Stimulated activated effector memory CD8-positive, alpha-beta T cell treated with anti-CD3 and anti-CD28 coated beads, Interleukin-12 subunit alpha, Interleukin-12 subunit beta, amount 100 ng/mL, for 72 hours (primary cell): ENCODE measurements around the gene SMIM23.
"Not testable (repeated sequence)": the region's sequence is repeated elsewhere in the genome, so short reads cannot be mapped to it uniquely, and the experiment has no call there.

ENCODE experiments used
- ATAC-seq: fragments of 150-1000 bp; cut with Tn5 transposase; 2 replicates; pipeline ENCODE4 v1.10.0; 2021
- DNase-seq, 2 donors: peaks; one replicate each; pipeline ENCODE4 v3.0.0; 2021 to 2022; ENCODE audit warnings: low spot score in 2 of 2
- H3K27ac Mint-ChIP-seq: one replicate; pipeline ENCODE4 v1.8.0; 2022; ENCODE audit warnings: mild to moderate bottlenecking, mixed read lengths
- H3K36me3 Mint-ChIP-seq: one replicate; pipeline ENCODE4 v1.8.0; 2022; ENCODE audit warnings: mild to moderate bottlenecking, mixed read lengths
- H3K4me1 Mint-ChIP-seq: one replicate; pipeline ENCODE4 v1.8.0; 2022; ENCODE audit warnings: mixed read lengths
- H3K4me3 Mint-ChIP-seq: one replicate; pipeline ENCODE4 v1.8.0; 2022; ENCODE audit warnings: mild to moderate bottlenecking, mixed read lengths
- H3K9me3 Mint-ChIP-seq: one replicate; pipeline ENCODE4 v1.8.0; 2022; ENCODE audit warnings: mixed read lengths

The SMIM23 gene

DNA sequence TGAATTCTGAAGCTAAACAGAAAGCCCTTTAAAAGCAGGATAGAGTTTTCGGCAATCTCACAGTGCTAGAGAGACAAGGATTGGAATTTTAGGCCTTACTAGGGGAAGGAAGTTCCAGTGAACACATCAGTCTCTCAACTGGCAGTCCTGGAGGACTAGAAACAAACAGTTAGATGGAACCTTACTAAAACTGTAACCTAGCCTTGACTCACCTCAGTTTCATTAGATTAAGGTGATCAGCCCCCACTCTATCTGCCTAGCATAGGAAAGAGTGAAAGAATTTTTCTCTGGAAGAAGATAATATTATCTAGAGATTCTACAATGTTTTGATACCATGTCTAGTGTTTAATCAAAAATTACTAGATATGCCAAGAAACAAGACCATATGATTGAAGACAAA is 25.8 kb upstream of the SMIM23 start:
- H3K4me1 Mint-ChIP-seq: no peaks in the 10 kb centered on the region
- no peak overlapping the region for H3K4me3 Mint-ChIP-seq
- DNase-seq (no peak), ATAC-seq (no peak)
- H3K36me3 Mint-ChIP-seq: no peaks in the 10 kb centered on the region
- no peak overlapping the region for H3K27ac Mint-ChIP-seq
- peaks cover 4% of the 10 kb centered on the region for H3K9me3 Mint-ChIP-seq

DNA sequence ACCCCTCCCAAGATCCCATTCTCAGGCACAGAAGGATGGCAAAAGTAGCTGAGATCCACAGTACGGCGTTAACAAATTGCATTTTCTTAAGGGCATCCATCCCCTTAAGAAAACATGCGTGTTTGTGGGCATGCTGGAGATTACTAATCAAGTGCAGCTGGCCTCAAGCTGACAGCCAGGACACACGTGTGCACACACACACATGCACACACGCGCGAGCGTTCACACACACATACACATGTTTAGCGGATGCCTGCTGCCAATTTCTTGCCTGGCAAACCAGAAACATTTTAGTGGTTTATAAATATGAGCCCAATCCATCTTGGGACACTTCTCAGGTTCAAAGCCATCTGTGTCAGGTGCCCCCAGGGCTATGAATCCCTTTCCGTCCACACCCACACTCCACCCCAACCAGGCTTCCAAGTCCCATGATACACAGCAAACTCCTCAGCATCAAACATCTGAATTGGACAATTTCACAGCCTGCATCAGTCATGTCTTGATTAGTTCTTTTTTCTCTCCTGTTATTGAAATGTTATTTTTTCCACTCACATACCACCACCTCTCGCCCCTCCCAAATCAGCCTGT is 23.5 kb upstream of the SMIM23 start:
- Mint-ChIP-seq H3K4me3 (no peak overlapping the region), H3K27ac (no peak overlapping the region), H3K4me1 (no peaks in the 10 kb centered on the region), H3K9me3 (peaks cover 13% of the 10 kb centered on the region), H3K36me3 (no peaks in the 10 kb centered on the region)
- ATAC-seq (no peak), DNase-seq (no peak)

DNA sequence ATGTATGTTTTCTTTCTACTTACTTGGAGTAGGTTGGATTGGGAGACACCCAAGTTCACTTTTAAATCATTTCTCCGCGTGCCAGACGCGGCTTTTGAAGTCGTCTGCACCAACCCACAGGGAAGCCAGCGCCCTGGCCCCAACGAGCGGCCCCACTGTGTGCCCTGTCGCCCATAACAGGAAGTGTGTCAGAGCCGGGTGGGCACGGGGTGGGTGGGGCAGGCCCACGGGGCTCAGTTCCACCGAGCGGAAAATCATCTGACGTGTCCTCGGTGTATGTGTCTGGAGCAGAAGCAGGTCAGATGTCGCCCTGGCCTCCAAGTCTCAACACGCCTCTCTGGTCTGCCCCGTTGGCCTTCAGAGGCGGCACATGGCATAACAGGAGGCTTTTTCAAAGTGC is 22.7 kb upstream of the SMIM23 start:
- no peak overlapping the region for H3K27ac Mint-ChIP-seq
- no peak for DNase-seq
- H3K36me3 Mint-ChIP-seq: no peaks in the 10 kb centered on the region
- ATAC-seq: no peak
- no peak overlapping the region for H3K4me3 Mint-ChIP-seq
- H3K9me3 Mint-ChIP-seq: peaks cover 13% of the 10 kb centered on the region
- H3K4me1 Mint-ChIP-seq: no peaks in the 10 kb centered on the region

DNA sequence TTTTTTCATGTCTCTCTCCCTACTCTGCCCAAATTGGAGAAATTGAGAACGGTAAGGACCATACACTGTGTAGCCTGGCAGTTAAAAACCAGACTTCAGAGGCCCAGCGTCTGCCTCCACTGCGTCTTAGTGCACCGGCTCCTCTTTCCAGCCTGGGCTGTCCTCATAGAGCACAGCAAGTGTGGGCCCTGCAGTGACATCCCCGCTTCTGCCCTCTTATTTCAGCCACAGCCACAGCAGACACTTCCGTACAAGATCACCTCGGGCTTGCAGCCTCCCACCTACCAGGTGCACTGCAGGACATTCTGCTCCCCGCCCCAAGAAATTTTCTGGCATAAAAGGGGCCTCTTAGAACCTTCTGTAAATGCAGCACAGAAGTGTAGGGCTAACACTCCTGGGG is 21.4 kb upstream of the SMIM23 start:
- Mint-ChIP-seq H3K4me3 (no peak overlapping the region), H3K27ac (no peak overlapping the region), H3K4me1 (no peaks in the 10 kb centered on the region), H3K36me3 (no peaks in the 10 kb centered on the region), H3K9me3 (peaks cover 8% of the 10 kb centered on the region)
- peak; percentile 13 for ATAC-seq
- DNase-seq: no peak

DNA sequence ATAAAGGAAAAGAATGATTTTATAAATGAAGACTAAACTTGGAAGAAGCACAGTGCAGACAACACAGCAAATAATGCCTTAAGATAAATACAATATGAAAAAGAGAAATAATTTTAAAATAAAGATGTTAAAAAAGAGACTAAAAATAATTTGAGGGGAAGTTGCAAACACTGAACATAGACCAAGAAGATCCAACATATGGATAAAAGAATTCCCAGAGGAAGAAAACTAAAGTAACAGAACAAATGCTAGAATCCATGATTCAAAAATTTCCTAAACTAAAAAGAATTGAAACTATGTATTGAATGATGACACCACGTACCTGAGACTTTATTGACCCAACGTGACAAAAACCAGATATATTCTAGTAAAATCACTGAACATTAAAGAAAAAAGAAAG is 18.7 kb upstream of the SMIM23 start:
- H3K36me3 Mint-ChIP-seq: no peaks in the 10 kb centered on the region
- DNase-seq: no peak
- no peak for ATAC-seq
- no peaks in the 10 kb centered on the region for H3K4me1 Mint-ChIP-seq
- no peak overlapping the region for H3K4me3 Mint-ChIP-seq
- H3K27ac Mint-ChIP-seq: no peak overlapping the region
- peaks cover 8% of the 10 kb centered on the region for H3K9me3 Mint-ChIP-seq

DNA sequence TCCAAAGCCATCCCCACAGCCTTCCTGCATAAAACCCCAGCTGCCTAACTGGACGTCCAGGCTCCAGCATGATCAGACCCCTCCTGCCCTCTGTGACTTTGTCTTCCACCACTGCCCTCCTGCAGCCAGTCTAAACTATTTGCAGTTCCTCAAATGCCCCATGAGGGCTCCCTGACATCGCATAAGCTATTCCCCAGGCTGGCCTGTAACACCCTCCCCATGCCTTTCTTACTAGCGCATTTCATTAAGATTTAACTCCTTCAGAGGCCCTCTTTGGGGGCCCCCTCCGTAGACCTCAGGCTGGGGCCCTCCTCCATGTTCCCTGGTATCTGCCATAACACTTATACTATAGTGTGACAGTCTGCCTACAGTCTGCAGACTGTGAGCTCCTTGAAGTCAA is 15.5 kb upstream of the SMIM23 start:
- ATAC-seq: peak; percentile 19
- H3K36me3 Mint-ChIP-seq: no peaks in the 10 kb centered on the region
- no peak for DNase-seq
- H3K4me3 Mint-ChIP-seq: no peak overlapping the region
- no peaks in the 10 kb centered on the region for H3K4me1 Mint-ChIP-seq
- no peak overlapping the region for H3K27ac Mint-ChIP-seq
- peaks cover 8% of the 10 kb centered on the region for H3K9me3 Mint-ChIP-seq

DNA sequence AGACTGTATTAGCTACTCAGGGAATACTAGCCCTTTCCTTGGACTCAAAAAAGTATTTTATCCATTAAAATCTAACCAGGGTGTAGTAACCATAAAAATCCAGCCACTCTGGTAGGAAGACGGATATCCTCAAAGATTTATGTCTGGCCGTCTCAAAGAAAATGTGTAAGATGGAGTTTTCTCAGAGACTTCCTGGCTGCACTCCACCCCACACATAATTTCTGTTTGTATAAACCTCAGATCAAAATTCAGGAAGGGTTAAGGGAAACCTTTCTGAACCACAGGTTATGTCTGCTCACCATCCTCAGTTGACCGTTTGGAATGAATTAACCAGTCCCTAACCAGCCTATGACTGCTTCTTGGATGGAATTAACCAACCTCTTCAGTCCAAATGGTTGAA is 13.8 kb upstream of the SMIM23 start:
- no peak for ATAC-seq
- peaks cover 2% of the 10 kb centered on the region for H3K9me3 Mint-ChIP-seq
- no peak overlapping the region for H3K4me3 Mint-ChIP-seq
- H3K4me1 Mint-ChIP-seq: no peaks in the 10 kb centered on the region
- no peak for DNase-seq
- no peaks in the 10 kb centered on the region for H3K36me3 Mint-ChIP-seq
- no peak overlapping the region for H3K27ac Mint-ChIP-seq

DNA sequence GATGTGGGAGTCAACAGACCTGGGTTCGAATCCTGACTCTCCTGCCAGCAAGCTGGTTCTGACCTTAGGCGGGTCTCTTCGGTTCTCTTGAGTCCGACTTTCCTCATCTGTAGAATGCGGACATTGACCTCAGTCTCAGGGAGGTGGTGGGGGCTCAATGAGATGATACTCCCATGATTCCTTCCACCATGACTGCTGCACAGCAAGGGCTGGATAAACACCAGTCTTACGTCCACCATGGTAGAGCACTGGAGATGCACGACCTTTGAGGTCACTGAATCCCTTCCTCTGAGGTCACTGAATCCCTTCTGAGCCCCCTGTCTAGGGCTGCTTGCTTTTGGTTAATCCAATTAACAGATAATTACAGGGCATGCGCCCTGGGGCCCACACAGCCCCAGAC is 12.5 kb upstream of the SMIM23 start:
- Mint-ChIP-seq H3K4me3 (no peak overlapping the region), H3K4me1 (no peaks in the 10 kb centered on the region), H3K36me3 (no peaks in the 10 kb centered on the region), H3K27ac (no peak overlapping the region), H3K9me3 (no peaks in the 10 kb centered on the region)
- ATAC-seq (no peak), DNase-seq (no peak)

DNA sequence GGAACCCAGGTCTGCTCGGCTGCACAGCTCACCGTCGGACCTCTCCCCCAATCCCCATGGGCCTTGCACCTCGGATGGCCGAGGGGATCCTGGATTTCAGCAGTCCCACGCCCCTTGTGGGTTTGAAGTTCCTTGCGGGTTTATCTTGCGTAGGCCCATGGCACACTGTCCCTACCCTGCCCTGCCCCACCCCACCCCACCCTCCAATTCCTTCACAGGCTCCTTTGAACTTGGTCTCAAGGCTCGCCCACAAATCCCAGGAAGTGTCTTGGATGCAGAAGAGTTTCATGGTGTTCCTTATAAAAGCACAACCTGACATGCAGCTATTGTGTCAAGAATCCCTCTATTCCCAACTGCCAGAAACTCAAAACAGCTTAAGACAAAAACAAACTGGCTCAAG is 11.2 kb upstream of the SMIM23 start:
- Mint-ChIP-seq H3K27ac (no peak overlapping the region), H3K4me1 (no peaks in the 10 kb centered on the region), H3K36me3 (no peaks in the 10 kb centered on the region), H3K9me3 (no peaks in the 10 kb centered on the region), H3K4me3 (no peak overlapping the region)
- no peak for DNase-seq
- no peak for ATAC-seq

DNA sequence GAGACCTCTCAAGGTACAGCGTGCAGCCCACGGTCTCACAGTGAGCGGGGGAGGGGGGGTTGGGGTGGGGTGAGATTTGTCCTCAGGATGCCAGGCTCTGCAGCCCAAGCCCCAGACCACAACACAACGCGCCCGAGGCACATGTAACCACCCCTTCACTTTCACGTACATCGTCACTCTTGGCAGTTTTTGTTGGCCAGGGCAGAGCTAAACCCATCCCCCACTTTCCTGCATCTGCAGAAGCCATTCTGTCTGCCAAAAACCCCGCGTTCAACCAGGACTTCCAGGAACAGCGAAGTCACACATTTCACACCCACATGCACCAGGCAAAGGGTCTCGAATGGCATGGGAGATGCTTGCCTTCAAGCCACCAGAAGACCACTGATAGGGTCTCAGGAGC is 9.4 kb upstream of the SMIM23 start:
- DNase-seq (no peak), ATAC-seq (no peak)
- Mint-ChIP-seq H3K36me3 (no peaks in the 10 kb centered on the region), H3K4me3 (no peak overlapping the region), H3K27ac (no peak overlapping the region), H3K9me3 (no peaks in the 10 kb centered on the region), H3K4me1 (no peaks in the 10 kb centered on the region)

DNA sequence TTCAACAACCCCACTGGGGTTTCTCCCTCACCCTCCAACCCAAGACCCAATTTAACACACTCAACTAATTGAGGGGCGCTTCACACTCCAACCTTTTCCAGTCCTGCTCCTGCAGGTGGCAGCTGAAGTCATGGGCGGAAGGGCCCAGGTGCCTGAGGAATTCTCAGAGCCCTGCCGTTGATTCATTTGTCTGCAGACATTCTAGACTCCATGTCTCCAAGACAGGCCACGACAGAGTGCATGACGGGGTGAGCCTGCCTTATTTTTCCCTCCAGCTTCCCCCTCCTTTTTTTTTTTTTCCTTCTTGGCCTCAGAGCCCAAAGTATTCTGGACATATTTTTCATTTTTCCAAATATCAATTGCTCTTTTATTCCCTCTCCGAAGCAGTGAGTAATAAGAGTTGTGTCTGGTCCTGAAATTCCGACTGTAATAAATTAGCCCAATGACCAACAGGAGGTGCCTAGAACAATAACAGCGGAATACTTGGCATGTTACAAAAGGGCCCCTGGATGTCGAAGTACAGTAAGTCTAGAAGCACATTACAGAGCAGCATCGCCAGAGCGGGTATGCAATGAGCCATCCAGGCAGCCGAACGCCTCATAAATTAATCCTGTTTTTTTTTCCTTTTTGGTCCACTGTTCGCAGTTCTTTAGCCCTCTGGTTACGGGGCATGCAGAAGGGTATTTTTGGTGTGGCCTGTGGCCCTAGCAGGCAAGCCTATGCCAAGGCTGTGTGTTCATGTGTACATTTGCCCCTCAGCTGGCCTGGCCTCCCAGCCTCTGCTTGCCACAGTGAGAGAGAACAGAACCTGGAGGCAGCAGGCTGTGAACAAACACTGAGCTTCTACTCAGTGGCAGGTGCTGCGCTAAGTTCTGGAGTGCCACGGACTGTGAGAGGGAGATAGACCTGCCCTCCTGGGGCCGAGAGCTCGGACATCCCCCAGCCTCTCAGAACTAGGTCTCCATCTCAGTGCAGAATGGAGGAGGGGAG is 8.6 kb upstream of the SMIM23 start:
- H3K4me1 Mint-ChIP-seq: no peaks in the 10 kb centered on the region
- ATAC-seq: no peak
- no peaks in the 10 kb centered on the region for H3K36me3 Mint-ChIP-seq
- no peak for DNase-seq
- H3K9me3 Mint-ChIP-seq: no peaks in the 10 kb centered on the region
- no peak overlapping the region for H3K4me3 Mint-ChIP-seq
- H3K27ac Mint-ChIP-seq: no peak overlapping the region

DNA sequence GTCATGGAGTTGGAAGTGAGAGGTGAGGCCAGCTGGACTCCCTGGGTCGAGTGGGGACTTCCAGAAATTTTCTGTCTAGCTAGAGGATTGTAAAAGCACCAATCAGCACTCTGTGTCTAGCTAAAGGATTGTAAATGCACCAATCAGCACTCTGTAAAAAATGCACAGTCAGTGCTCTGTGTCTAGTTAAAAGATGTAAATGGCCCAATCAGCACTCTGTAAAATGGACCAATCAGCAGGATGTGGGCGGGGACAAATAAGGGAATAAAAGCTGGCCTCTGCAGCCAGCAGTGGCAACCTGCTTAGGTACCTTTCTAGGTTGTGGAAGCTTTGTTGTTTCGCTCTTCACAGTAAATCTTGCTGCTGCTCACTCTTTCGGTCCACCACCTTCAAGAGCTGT is 3.9 kb upstream of the SMIM23 start:
- H3K9me3 Mint-ChIP-seq, DNase-seq, H3K27ac Mint-ChIP-seq, H3K4me3 Mint-ChIP-seq, ATAC-seq, H3K4me1 Mint-ChIP-seq, H3K36me3 Mint-ChIP-seq: not testable (repeated sequence)

DNA sequence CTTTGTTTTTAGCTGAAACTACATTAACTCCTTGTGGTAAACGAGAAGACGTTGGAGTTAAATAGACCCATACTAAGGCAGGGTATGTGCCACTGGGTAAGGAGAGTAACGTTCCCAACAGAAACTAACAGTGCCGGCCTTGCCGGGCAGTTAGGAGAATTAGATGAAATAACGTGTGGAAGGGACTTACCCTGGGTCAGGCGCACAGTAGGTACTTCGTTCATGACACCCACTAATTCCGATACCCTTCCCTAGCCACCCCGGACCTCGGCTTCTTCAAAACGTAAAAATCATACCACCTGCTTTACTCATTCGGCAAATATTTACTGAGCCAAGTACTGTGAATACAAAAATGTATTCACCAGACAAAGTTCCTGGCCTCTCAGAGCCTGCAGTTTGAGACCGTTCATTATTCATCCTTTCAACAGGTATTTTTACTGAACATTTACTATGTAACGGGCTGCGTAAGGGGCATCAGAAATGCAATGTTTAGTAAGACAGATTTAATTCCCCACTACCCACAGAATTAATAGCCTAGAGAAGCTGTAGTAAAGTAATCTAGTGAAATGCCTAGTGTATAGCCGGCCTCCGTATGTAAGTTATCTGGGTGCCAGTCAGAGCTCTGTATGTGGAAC is 3.2 kb upstream of the SMIM23 start:
- ATAC-seq: no peak
- Mint-ChIP-seq H3K36me3 (no peaks in the 10 kb centered on the region), H3K4me3 (no peak overlapping the region), H3K4me1 (no peaks in the 10 kb centered on the region), H3K9me3 (no peaks in the 10 kb centered on the region), H3K27ac (no peak overlapping the region)
- no peak for DNase-seq

DNA sequence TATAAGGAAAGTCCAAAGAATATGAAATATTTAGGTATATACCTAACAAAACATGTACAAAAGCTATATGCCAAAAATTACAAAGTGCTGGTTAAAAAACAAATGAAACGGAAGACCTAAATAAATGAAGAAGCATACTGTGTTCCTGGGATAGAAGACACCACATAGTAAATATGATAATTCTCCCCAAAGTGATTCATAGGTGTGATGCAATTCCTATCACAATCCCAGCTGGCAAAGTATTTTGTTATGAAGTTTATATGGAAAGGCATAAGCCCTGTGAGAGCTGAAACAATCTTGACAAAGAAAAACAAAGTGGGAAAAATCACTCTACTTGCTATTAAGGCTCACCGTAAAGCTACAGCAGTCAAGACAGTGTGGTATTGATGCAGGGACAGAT is 2.6 kb upstream of the SMIM23 start:
- Mint-ChIP-seq H3K27ac (no peak overlapping the region), H3K4me3 (no peak overlapping the region), H3K9me3 (no peaks in the 10 kb centered on the region), H3K4me1 (no peaks in the 10 kb centered on the region), H3K36me3 (no peaks in the 10 kb centered on the region)
- no peak for DNase-seq
- no peak for ATAC-seq

DNA sequence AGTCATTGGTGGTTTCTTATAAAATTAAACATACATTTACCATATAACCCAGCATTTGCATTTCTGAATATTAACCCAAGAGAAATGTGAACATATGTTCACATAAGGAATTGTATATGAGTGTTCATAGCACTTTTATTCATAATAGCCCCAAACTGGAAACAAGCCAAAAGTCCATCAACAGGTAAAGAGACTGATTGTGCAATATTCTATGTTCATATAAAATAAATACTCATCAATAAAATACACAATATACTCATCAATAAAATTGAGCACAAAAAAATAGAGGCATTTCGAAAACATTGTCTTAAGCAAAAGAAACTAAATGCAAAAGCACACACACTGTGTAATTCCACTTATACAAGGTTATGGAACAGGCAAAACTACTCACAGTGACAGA is 3.7 kb downstream of the SMIM23 start:
- no peaks in the 10 kb centered on the region for H3K4me1 Mint-ChIP-seq
- no peak overlapping the region for H3K4me3 Mint-ChIP-seq
- no peak for DNase-seq
- H3K27ac Mint-ChIP-seq: no peak overlapping the region
- no peaks in the 10 kb centered on the region for H3K9me3 Mint-ChIP-seq
- ATAC-seq: no peak
- H3K36me3 Mint-ChIP-seq: no peaks in the 10 kb centered on the region

DNA sequence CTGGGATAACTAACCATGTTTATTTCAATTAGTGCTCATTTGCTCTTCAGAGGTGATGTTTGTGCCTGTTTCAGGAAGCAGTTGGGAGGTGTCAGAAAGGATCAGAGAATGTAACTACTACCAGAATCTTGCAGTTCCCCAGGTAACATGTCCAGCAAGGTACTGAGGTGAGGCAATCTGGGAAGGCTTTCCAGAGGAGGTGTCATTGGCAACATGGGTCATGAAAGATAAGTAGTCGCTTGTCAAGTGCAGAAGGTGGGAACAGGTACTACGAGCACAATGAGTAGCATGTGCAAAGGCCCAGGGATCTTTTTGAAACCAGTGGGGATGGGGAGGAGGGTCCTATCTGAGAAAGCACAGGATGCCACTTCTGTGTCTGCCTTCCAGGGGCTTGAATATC is 4.8 kb downstream of the SMIM23 start:
- no peak overlapping the region for H3K27ac Mint-ChIP-seq
- DNase-seq: no peak
- no peak overlapping the region for H3K4me3 Mint-ChIP-seq
- H3K4me1 Mint-ChIP-seq: no peaks in the 10 kb centered on the region
- ATAC-seq: no peak
- H3K9me3 Mint-ChIP-seq: no peaks in the 10 kb centered on the region
- no peaks in the 10 kb centered on the region for H3K36me3 Mint-ChIP-seq
